K562 treated with DMSO at 1 percent for 12 hours (cell line): ENCODE data around the gene HMG20A. TPM values are rescaled to one million over a fixed set of nuclear protein-coding genes. Genes with fewer than 3 reads are reported as not detected.

Experiments used
- total RNA-seq: library from RNA; unstranded; fragments of 300-600 nt; gene quantifications from 2 replicates; pipeline ENCODE4 v1.2.3, GENCODE V29; 2022; ENCODE audit not compliant: insufficient read depth

HMG20A gene
- 7.8 and 31.7 TPM in 2 replicates for total RNA-seq

DNA sequence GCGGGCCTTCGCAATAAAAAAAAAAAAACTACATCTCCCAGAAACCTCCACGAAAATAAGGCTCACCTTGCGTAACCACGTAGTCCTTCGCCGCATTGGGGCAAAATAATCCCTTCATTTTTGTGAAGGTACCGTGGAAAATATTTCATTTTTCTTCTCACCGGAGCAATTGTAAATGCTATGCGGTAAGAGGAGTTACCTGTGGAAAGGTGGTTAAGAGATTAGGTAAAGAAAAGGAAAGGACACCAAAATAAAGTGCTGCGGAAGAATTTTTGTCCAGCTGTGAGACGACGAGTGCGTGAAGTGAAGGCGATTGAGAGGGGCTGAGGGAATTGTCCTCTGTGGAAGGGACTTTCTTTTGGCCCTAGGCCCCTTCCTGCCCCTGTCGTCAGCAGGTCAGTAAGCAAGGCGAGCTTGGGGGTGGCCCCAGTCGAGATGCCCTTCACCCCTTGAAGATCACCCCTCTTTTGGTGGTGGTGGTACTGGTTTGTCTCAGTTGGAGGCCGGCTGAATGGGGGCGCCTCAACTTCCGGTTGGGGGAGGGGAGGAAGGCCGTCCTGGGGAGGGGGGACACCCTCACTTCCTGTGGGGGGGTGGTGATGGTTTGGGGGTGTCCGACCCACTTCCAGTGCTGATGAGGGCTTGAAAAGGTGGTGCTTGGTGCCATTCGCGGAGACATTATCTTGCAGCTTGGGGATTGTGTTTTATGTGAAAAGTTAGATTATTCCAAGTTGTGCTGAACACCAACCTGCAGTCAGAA lies at the start of gene HMG20A:
TSS of gene HMG20A (plus strand) at position 279 of the 760 bp plus-strand sequence. CDS start 37,520 bp downstream, outside the sequence.

DNA sequence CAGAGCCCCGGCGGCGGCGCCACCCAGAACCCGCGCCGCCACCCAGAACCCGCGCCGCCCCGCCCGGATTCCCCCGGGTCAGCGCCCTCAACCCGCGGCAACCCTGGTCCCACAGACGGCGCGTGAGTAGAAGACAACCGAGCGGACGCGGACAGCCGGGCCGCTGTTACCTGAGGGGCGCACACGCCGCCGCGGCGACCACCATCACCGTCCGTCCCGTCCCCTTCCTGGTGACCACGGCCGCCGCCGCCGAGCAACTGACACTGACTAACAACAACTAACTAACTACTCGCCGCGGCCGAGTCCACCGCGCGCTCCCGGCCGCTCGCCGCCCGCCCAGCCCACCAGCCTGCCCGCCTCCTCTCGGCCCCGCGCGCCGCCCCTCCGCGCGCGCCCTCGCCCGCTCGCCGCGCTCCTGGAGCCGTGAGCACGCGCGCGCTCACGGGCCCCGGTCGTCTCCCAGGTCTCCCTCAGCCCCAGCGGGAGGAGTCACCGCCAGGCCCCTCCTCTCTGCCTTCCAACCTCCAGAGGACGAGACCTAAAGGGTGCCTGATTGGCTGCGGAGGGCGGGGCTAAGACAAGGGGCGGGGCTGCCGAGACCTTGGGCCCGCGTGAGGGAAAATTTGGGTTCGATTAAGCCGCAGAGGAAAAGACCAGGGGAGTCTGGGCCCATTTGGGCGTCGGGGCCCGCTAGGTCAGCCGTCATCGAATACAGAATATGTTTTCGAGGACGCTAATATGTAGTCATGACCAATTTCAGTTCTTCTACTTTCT lies 665 bp upstream of the HMG20A start, which contains the start of gene PEAK1:
TSS of gene PEAK1 (minus strand) at position 269 of the 774 bp plus-strand sequence. CDS start 238,178 bp downstream, outside the sequence.

Other genes with a start within 250 kb of the HMG20A start
- gene PEAK1, start 784 bp upstream of the HMG20A start, total RNA-seq, result 0.93 and 17.7 TPM in 2 replicates
- gene LINGO1, start 212.0 kb downstream of the HMG20A start, total RNA-seq, result 4.0 and 4.7 TPM in 2 replicates